ENCODE data around the gene SDK1.

- TF ChIP-seq MYC (IDR thresholded peaks at IDR 0.05; ENCODE audit: low read depth, low read length): no peak
- TF ChIP-seq CTCF (IDR thresholded peaks at IDR 0.05; ENCODE audit: extremely low read depth in 1 of 2, insufficient read depth in 1 of 2, low read depth in 1 of 2, low read length in 2 of 2): no peak
- no peak for TF ChIP-seq POLR2A (IDR thresholded peaks at IDR 0.05; ENCODE audit: low read depth, low read length)
- no peak for TF ChIP-seq EZH2 (IDR thresholded peaks at IDR 0.05; ENCODE audit: borderline replicate concordance, low read depth, low read length, severe bottlenecking)
- no peak for TF ChIP-seq POLR2AphosphoS5 (IDR thresholded peaks at IDR 0.05; ENCODE audit: insufficient read depth, low read depth, low read length)
- TF ChIP-seq MAX (IDR thresholded peaks at IDR 0.05; ENCODE audit: insufficient read depth, insufficient read length): no peak
- no peak for TF ChIP-seq JUN (IDR thresholded peaks at IDR 0.05; ENCODE audit: borderline replicate concordance, insufficient read depth, insufficient read length, low read depth)
- no peak for TF ChIP-seq GATA2 (IDR thresholded peaks at IDR 0.05; ENCODE audit: insufficient read depth, insufficient read length, low read depth, low read length)
- TF ChIP-seq FOS (IDR thresholded peaks at IDR 0.05; ENCODE audit: borderline replicate concordance, insufficient read depth, low read length): no peak
Observed at GRCh38 chr7:4208586-4208985, 907.5 kb downstream of the SDK1 start.

All from endothelial cell of umbilical vein (primary cell).